Neutrophil (primary cell): ENCODE data around the gene USP34.
A peak's percentile ranks its signal among the peaks of the same experiment; 100 is the strongest.

Experiments used
- H3K27ac ChIP-seq: fragments of 200-600 bp; sonication (generic); 2 replicates; pipeline ENCODE4 v1.5.1; 2016; ENCODE audit warnings: mild to moderate bottlenecking, moderate library complexity
- H3K27me3 ChIP-seq: fragments of 200-600 bp; sonication (generic); 2 replicates; pipeline ENCODE4 v1.6.0; 2016; ENCODE audit warnings: mild to moderate bottlenecking
- H3K36me3 ChIP-seq: fragments of 200-600 bp; sonication (generic); 2 replicates; pipeline ENCODE4 v1.5.1; 2017
- H3K4me1 ChIP-seq, 2 experiments: fragments of 200-600 bp in 1 of 2; sonication (generic) in 1 of 2; 1 replicate in 1 of 2; 2 replicates in 1 of 2; pipeline versions ENCODE4 v1.5.1 to v1.6.1; 2013 to 2016; ENCODE audit warnings: low read depth in 1 of 2, low read length in 1 of 2, mild to moderate bottlenecking in 1 of 2, moderate library complexity in 1 of 2; ENCODE audit not compliant: control insufficient read depth in 1 of 2, insufficient read depth in 1 of 2
- H3K4me3 ChIP-seq, 2 experiments: fragments of 200-600 bp in 1 of 2; sonication (generic) in 1 of 2; 1 replicate in 1 of 2; 2 replicates in 1 of 2; pipeline ENCODE4 v1.5.1; 2013 to 2016; ENCODE audit warnings: low read depth in 1 of 2, low read length in 1 of 2, mild to moderate bottlenecking in 1 of 2, moderate library complexity in 1 of 2
- H3K9me3 ChIP-seq: fragments of 200-600 bp; sonication (generic); 2 replicates; pipeline ENCODE4 v1.5.1; 2016
- CTCF ChIP-seq: fragments of 200-600 bp; sonication (generic); IDR thresholded peaks from 2 replicates; pipeline ENCODE4 v1.5.1; 2016; ENCODE audit warnings: antibody characterized with exemption

Gene USP34

GRCh38 chr2:61338447-61338846 lies 132.4 kb downstream of the USP34 start:
- H3K27ac ChIP-seq: no peak overlapping the region
- TF ChIP-seq CTCF: no peak
- no peaks in the 10 kb centered on the region for H3K4me1 ChIP-seq
- peaks cover 40% of the 10 kb centered on the region for H3K36me3 ChIP-seq
- H3K9me3 ChIP-seq: no peaks in the 10 kb centered on the region
- no peak overlapping the region for H3K4me3 ChIP-seq
- H3K27me3 ChIP-seq: no peaks in the 10 kb centered on the region

GRCh38 chr2:61335187-61335586 lies 135.7 kb downstream of the USP34 start:
- no peaks in the 10 kb centered on the region for H3K4me1 ChIP-seq
- no peak for TF ChIP-seq CTCF
- no peaks in the 10 kb centered on the region for H3K27me3 ChIP-seq
- peak overlapping the region; percentile 26 for H3K27ac ChIP-seq
- H3K4me3 ChIP-seq: no peak overlapping the region
- H3K36me3 ChIP-seq: peaks cover 50% of the 10 kb centered on the region
- no peaks in the 10 kb centered on the region for H3K9me3 ChIP-seq

GRCh38 chr2:61334466-61334865 lies 136.4 kb downstream of the USP34 start:
- H3K27ac ChIP-seq: peak overlapping the region; percentile 40
- no peak overlapping the region for H3K4me3 ChIP-seq
- H3K4me1 ChIP-seq: no peaks in the 10 kb centered on the region
- no peak for TF ChIP-seq CTCF
- H3K9me3 ChIP-seq: no peaks in the 10 kb centered on the region
- peaks cover 57% of the 10 kb centered on the region for H3K36me3 ChIP-seq
- no peaks in the 10 kb centered on the region for H3K27me3 ChIP-seq

- no peaks in the 10 kb centered on the region for H3K27me3 ChIP-seq
- H3K4me3 ChIP-seq: no peak overlapping the region
- no peaks in the 10 kb centered on the region for H3K9me3 ChIP-seq
- peaks cover 87% of the 10 kb centered on the region for H3K36me3 ChIP-seq
- no peak for TF ChIP-seq CTCF
- H3K27ac ChIP-seq: no peak overlapping the region
- H3K4me1 ChIP-seq: no peaks in the 10 kb centered on the region
Observed at GRCh38 chr2:61328707-61329251, 142.1 kb downstream of the USP34 start.

- Histone ChIP-seq H3K4me3 (no peak overlapping the region), H3K4me1 (no peaks in the 10 kb centered on the region), H3K9me3 (no peaks in the 10 kb centered on the region), H3K36me3 (peaks cover 88% of the 10 kb centered on the region), H3K27ac (no peak overlapping the region), H3K27me3 (no peaks in the 10 kb centered on the region)
- no peak for TF ChIP-seq CTCF
Observed at GRCh38 chr2:61327173-61327572, 143.7 kb downstream of the USP34 start.

- no peaks in the 10 kb centered on the region for H3K9me3 ChIP-seq
- H3K27me3 ChIP-seq: no peaks in the 10 kb centered on the region
Observed at GRCh38 chr2:61326423-61326822, 144.5 kb downstream of the USP34 start.

More at GRCh38 chr2:61326423-61326822, 144.5 kb downstream of the USP34 start:
- H3K4me1 ChIP-seq: no peaks in the 10 kb centered on the region
- no peak overlapping the region for H3K4me3 ChIP-seq
- TF ChIP-seq CTCF: no peak
- no peak overlapping the region for H3K27ac ChIP-seq
- H3K36me3 ChIP-seq: peaks cover 82% of the 10 kb centered on the region
